ENCODE data around the gene LDHD.

DNA sequence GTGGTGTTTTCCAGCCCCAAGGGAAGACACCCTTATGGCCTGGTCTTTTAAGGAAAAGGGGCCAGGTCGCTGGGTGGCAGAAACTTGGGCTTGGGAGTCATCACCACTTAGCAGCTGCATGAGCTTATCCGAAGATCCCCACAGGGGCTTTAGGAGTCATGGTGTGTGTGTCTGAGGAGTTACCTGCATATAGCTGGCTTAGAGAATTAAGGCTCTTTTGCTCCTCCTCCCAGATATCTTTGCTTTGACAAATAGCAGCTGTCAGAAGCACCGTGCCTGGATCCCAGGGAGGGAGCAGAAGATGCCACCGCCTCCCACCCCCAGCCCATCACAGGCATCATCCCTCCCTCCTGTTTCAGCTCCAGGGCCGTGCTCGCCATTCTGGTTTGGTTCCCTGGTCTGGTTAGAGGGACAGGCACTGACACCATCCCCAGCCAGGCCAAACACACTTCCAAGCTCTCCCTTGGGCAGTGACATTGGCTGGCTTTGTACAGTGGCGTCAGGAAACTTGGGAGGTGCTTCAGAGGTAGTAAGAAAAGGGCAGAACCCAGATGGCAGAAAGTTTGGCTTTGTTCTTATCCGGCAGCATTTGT is 17.4 kb downstream of the LDHD start:
- TF ChIP-seq GATA1 (IDR thresholded peaks at IDR 0.05; ENCODE audit: low read depth, low read length) (no peak), POLR2A (IDR thresholded peaks at IDR 0.05; ENCODE audit: low read length) (no peak)
